Liver (tissue), 9 donors: ENCODE results near the gene DGKD. TPM values are rescaled to one million over a fixed set of nuclear protein-coding genes. Genes with fewer than 3 reads are reported as not detected.
A peak's percentile ranks its signal among the peaks of the same experiment; 100 is the strongest.

Experiments
- DNase-seq: peaks from one replicate; pipeline ENCODE4 v3.0.0-alpha.2; 2017; ENCODE audit warnings: low spot score
- H3K27ac ChIP-seq, 2 donors: one replicate each; pipeline ENCODE4 v1.7.0; 2013; ENCODE audit warnings: inconsistent platforms in 2 of 2, low read length in 2 of 2, control low read depth in 1 of 2, low read depth in 1 of 2, mild to moderate bottlenecking in 1 of 2
- H3K27me3 ChIP-seq, 4 donors: one replicate each; pipeline versions ENCODE4 v1.6.1 to v1.7.0; 2013; ENCODE audit warnings: low read length in 3 of 4, inconsistent platforms in 1 of 4, mild to moderate bottlenecking in 1 of 4, moderate library complexity in 1 of 4; ENCODE audit not compliant: control insufficient read depth in 4 of 4, insufficient read depth in 4 of 4
- H3K36me3 ChIP-seq, 4 donors: one replicate each; pipeline versions ENCODE4 v1.6.1 to v1.7.0; 2013; ENCODE audit warnings: low read length in 3 of 4, mild to moderate bottlenecking in 3 of 4, low read depth in 1 of 4, moderate library complexity in 1 of 4; ENCODE audit not compliant: control insufficient read depth in 4 of 4, insufficient read depth in 3 of 4
- H3K4me1 ChIP-seq, 4 donors: one replicate each; pipeline versions ENCODE4 v1.6.1 to v1.7.0; 2013; ENCODE audit warnings: low read length in 3 of 4, mild to moderate bottlenecking in 3 of 4, moderate library complexity in 1 of 4; ENCODE audit not compliant: control insufficient read depth in 4 of 4, insufficient read depth in 4 of 4
- H3K4me3 ChIP-seq, 3 donors: one replicate each; pipeline versions ENCODE4 v1.6.1 to v1.7.0; 2013; ENCODE audit warnings: low read length in 3 of 3, control low read depth in 1 of 3, low read depth in 1 of 3, mild to moderate bottlenecking in 1 of 3
- H3K9ac ChIP-seq, 2 donors: one replicate each; pipeline ENCODE4 v1.7.0; 2013; ENCODE audit warnings: low read length in 2 of 2, mild to moderate bottlenecking in 2 of 2, moderate library complexity in 2 of 2, control low read depth in 1 of 2, low read depth in 1 of 2
- H3K9me3 ChIP-seq, 4 donors: one replicate each; pipeline versions ENCODE4 v1.6.1 to v1.7.0; 2013; ENCODE audit warnings: low read length in 3 of 4; ENCODE audit not compliant: control insufficient read depth in 4 of 4
- EGR1 ChIP-seq, 2 donors: IDR thresholded peaks; 2 replicates each; pipeline ENCODE4 v1.6.1; 2016 to 2018; ENCODE audit warnings: antibody characterized with exemption in 2 of 2, low read depth in 2 of 2
- FOXA1 ChIP-seq: IDR thresholded peaks from 2 replicates; pipeline ENCODE4 v1.6.1; 2016; ENCODE audit warnings: antibody characterized with exemption
- FOXA2 ChIP-seq: IDR thresholded peaks from 2 replicates; pipeline ENCODE4 v1.6.1; 2016; ENCODE audit warnings: antibody characterized with exemption
- HNF4A ChIP-seq, 2 donors: conservative IDR thresholded peaks; 2 replicates each; pipeline ENCODE4 v1.6.1; 2016; ENCODE audit warnings: antibody characterized with exemption in 2 of 2, mild to moderate bottlenecking in 2 of 2
- HNF4G ChIP-seq: IDR thresholded peaks from 2 replicates; pipeline ENCODE4 v1.6.1; 2016; ENCODE audit warnings: antibody characterized with exemption
- NR2F2 ChIP-seq: IDR thresholded peaks from 2 replicates; pipeline ENCODE4 v1.6.1; 2016; ENCODE audit warnings: antibody characterized with exemption
- RXRA ChIP-seq, 2 donors: IDR thresholded peaks; 2 replicates each; pipeline ENCODE4 v1.6.1; 2017 to 2018; ENCODE audit warnings: antibody characterized with exemption in 2 of 2, mild to moderate bottlenecking in 1 of 2
- TAF1 ChIP-seq: conservative IDR thresholded peaks from 2 replicates; pipeline ENCODE4 v1.6.1; 2016; ENCODE audit warnings: antibody characterized with exemption, mild to moderate bottlenecking
- WGBS: extraction: QIAGEN DNeasy Blood & Tissue Kit; methylation state at CpG from one replicate; pipeline ENCODE4 v1.1.7; 2013; 5-methylcytosine and 5-hydroxymethylcytosine counted together
- polyA plus RNA-seq, 2 donors: library from polyadenylated mRNA; stranded (reverse) in 1 of 2; unstranded in 1 of 2; fragments of 200-250 nt in 1 of 2; fragments of >200 nt in 1 of 2; fragmentation: Nextera tagmentation in 1 of 2; extraction: Ambion mirVana in 1 of 2; gene quantifications; one replicate each; pipeline versions ENCODE4 v1.2.1 to v1.2.3, GENCODE V29; 2013 to 2015
- total RNA-seq, 2 donors: library from RNA; depleted of rRNA; stranded (reverse); fragments of >200 nt; gene quantifications; one replicate each; pipeline ENCODE4 v1.2.3, GENCODE V29; 2014
- TF ChIP-seq, protein P1 (sequence below): IDR thresholded peaks from 2 replicates; pipeline ENCODE4 v1.6.1; 2016; ENCODE audit warnings: antibody characterized with exemption
- TF ChIP-seq, protein P2 (sequence below): IDR thresholded peaks from 2 replicates; pipeline ENCODE4 v1.6.1; 2016; ENCODE audit warnings: antibody characterized with exemption, mild to moderate bottlenecking
- TF ChIP-seq, protein P3 (sequence below): fragments of 150-350 bp; IDR thresholded peaks from 2 replicates; pipeline ENCODE4 v1.5.1; 2017; ENCODE audit warnings: improper control_type of control experiment, low read depth, low read length; ENCODE audit not compliant: missing input control
- donor health status: healthy.
- donor health status: healthy.
- donor health status: healthy.
- donor health status: healthy.
- donor health status: healthy.

Gene DGKD, protein sequence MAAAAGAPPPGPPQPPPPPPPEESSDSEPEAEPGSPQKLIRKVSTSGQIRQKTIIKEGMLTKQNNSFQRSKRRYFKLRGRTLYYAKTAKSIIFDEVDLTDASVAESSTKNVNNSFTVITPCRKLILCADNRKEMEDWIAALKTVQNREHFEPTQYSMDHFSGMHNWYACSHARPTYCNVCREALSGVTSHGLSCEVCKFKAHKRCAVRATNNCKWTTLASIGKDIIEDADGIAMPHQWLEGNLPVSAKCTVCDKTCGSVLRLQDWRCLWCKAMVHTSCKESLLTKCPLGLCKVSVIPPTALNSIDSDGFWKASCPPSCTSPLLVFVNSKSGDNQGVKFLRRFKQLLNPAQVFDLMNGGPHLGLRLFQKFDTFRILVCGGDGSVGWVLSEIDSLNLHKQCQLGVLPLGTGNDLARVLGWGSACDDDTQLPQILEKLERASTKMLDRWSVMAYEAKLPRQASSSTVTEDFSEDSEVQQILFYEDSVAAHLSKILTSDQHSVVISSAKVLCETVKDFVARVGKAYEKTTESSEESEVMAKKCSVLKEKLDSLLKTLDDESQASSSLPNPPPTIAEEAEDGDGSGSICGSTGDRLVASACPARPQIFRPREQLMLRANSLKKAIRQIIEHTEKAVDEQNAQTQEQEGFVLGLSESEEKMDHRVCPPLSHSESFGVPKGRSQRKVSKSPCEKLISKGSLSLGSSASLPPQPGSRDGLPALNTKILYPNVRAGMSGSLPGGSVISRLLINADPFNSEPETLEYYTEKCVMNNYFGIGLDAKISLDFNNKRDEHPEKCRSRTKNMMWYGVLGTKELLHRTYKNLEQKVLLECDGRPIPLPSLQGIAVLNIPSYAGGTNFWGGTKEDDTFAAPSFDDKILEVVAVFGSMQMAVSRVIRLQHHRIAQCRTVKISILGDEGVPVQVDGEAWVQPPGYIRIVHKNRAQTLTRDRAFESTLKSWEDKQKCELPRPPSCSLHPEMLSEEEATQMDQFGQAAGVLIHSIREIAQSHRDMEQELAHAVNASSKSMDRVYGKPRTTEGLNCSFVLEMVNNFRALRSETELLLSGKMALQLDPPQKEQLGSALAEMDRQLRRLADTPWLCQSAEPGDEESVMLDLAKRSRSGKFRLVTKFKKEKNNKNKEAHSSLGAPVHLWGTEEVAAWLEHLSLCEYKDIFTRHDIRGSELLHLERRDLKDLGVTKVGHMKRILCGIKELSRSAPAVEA
- 10 to 100 TPM in 1 of 2 donors, 1 to 10 TPM in 1; 9.7 to 16.4 TPM for total RNA-seq
- 1 to 10 TPM; 4.8 to 6.8 TPM for polyA plus RNA-seq

DNA sequence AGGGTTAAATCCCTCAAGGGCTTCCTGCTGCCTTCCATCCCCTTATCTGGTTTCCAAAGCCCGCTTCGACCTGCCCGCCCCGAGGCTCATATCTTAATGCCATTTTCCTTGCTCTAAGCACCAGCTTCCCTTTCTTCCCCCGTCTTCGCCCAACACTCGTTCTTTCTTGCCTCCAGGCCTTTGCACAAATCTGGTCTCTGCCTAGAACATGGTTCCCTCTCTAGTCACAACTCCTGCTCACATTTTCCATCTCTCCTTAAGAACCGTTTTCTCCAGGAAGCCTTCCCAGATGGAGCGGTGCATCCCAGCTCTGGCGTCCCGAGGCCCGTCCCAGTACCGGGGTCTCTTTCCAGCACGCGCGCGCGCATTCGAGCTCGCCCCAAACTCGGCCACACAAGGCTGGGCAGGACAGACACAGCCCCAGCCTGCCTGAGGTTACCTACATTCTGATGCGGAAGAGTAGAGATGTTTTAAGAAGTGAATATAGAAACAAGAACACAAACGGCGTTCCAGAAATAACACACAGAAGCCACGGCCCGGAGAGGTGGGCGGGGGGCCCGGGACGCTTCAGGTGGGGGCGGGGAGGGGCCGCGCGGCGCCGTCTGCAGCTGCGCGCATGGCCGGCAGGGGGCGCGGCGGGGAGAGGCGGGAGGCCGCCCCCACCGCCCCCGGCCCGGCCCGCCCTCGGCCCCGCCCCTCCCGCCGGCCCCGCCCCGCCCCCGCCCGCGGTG, at the start of gene DGKD:
DGKD (plus strand) TSS at position 726 of the 731 bp plus-strand sequence. CDS start 25 bp downstream, outside the sequence.
- H3K4me1 ChIP-seq: peaks cover 10 to 59% (median 32%) of the 10 kb centered on the region in 4 donors
- H3K27ac ChIP-seq: peak within 1 kb of the TSS; percentile 42 to 63

DNA sequence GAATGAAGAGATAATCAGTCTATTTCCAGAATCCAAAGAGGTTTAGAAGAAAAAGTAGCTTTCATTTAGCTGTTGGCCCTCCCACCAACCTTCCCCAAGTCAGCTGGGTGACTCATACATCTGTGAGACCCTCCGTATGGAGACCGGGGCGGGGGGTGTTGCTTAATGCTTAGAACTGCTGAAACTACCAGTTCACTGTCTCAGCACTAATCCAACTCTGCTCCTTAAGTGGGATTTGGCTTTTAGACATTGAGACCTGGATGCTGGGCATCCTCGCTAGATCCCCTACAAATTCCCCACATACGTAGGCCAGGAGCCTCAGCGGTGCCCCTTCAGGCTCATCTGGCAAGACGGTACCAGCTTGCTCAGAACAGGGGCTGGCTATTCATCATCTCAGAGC, 46.7 kb upstream of the DGKD start, which contains the start of gene SAG:
SAG (plus strand) TSS at position 252 of the 400 bp plus-strand sequence. CDS start 1,374 bp downstream, outside the sequence.
- no peak for DNase-seq
- no peaks in the 10 kb centered on the region for H3K9me3 ChIP-seq
- no peak within 1 kb of the TSS for H3K27ac ChIP-seq
- H3K27me3 ChIP-seq: no peaks in the 10 kb centered on the region
- H3K4me1 ChIP-seq: no peaks in the 10 kb centered on the region
- H3K9ac ChIP-seq: no peak within 1 kb of the TSS
- H3K36me3 ChIP-seq: no peaks in the 10 kb centered on the region
- 88% methylated on average over 7 of the region's 7 CpGs for WGBS
- H3K4me3 ChIP-seq: no peak within 1 kb of the TSS
- TF ChIP-seq, protein P1, sequence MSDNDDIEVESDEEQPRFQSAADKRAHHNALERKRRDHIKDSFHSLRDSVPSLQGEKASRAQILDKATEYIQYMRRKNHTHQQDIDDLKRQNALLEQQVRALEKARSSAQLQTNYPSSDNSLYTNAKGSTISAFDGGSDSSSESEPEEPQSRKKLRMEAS: no peak
- TF ChIP-seq EGR1 (IDR thresholded peaks at IDR 0.05; ENCODE audit: low read depth in 2 of 2) (no peak), FOXA2 (no peak), HNF4G (no peak), RXRA (IDR thresholded peaks at IDR 0.05) (no peak), TAF1 (no peak), FOXA1 (no peak), NR2F2 (no peak)
- TF ChIP-seq, protein P2, sequence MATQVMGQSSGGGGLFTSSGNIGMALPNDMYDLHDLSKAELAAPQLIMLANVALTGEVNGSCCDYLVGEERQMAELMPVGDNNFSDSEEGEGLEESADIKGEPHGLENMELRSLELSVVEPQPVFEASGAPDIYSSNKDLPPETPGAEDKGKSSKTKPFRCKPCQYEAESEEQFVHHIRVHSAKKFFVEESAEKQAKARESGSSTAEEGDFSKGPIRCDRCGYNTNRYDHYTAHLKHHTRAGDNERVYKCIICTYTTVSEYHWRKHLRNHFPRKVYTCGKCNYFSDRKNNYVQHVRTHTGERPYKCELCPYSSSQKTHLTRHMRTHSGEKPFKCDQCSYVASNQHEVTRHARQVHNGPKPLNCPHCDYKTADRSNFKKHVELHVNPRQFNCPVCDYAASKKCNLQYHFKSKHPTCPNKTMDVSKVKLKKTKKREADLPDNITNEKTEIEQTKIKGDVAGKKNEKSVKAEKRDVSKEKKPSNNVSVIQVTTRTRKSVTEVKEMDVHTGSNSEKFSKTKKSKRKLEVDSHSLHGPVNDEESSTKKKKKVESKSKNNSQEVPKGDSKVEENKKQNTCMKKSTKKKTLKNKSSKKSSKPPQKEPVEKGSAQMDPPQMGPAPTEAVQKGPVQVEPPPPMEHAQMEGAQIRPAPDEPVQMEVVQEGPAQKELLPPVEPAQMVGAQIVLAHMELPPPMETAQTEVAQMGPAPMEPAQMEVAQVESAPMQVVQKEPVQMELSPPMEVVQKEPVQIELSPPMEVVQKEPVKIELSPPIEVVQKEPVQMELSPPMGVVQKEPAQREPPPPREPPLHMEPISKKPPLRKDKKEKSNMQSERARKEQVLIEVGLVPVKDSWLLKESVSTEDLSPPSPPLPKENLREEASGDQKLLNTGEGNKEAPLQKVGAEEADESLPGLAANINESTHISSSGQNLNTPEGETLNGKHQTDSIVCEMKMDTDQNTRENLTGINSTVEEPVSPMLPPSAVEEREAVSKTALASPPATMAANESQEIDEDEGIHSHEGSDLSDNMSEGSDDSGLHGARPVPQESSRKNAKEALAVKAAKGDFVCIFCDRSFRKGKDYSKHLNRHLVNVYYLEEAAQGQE: no peak

More for the DNA sequence above, at the start of gene DGKD:
- 5% methylated on average over 56 of the region's 56 CpGs for WGBS
- DNase-seq: peak; percentile 80
- Histone ChIP-seq H3K9ac (peak within 1 kb of the TSS in 1 of 2 donors; percentile 47), H3K9me3 (no peaks in the 10 kb centered on the region), H3K36me3 (no peaks in the 10 kb centered on the region), H3K27me3 (no peaks in the 10 kb centered on the region), H3K4me3 (peak within 1 kb of the TSS; percentile 62 to 90 (median 71))
- TF ChIP-seq TAF1 (no peak), EGR1 (IDR thresholded peaks at IDR 0.05; ENCODE audit: low read depth in 2 of 2) (no peak), RXRA (IDR thresholded peaks at IDR 0.05) (no peak), HNF4G (no peak), HNF4A (conservative IDR thresholded peaks at IDR 0.05) (no peak)
- TF ChIP-seq, protein P3, sequence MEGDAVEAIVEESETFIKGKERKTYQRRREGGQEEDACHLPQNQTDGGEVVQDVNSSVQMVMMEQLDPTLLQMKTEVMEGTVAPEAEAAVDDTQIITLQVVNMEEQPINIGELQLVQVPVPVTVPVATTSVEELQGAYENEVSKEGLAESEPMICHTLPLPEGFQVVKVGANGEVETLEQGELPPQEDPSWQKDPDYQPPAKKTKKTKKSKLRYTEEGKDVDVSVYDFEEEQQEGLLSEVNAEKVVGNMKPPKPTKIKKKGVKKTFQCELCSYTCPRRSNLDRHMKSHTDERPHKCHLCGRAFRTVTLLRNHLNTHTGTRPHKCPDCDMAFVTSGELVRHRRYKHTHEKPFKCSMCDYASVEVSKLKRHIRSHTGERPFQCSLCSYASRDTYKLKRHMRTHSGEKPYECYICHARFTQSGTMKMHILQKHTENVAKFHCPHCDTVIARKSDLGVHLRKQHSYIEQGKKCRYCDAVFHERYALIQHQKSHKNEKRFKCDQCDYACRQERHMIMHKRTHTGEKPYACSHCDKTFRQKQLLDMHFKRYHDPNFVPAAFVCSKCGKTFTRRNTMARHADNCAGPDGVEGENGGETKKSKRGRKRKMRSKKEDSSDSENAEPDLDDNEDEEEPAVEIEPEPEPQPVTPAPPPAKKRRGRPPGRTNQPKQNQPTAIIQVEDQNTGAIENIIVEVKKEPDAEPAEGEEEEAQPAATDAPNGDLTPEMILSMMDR: peak; percentile 30
- TF ChIP-seq, protein P2: no peak
